GM18507 (cell line): Measurements from ENCODE around the gene TRERF1.

Source experiments
- DNase-seq: peaks from one replicate; pipeline ENCODE4 v3.0.0; 2011; ENCODE audit warnings: low read depth; ENCODE audit not compliant: insufficient read length; ENCODE audit errors: extremely low spot score
- FAIRE-seq: peaks from 2 replicates; lab custom pipeline; 2011; peaks lifted over from hg19 to GRCh38; lab: Jason Lieb, UNC

TRERF1 gene

DNA sequence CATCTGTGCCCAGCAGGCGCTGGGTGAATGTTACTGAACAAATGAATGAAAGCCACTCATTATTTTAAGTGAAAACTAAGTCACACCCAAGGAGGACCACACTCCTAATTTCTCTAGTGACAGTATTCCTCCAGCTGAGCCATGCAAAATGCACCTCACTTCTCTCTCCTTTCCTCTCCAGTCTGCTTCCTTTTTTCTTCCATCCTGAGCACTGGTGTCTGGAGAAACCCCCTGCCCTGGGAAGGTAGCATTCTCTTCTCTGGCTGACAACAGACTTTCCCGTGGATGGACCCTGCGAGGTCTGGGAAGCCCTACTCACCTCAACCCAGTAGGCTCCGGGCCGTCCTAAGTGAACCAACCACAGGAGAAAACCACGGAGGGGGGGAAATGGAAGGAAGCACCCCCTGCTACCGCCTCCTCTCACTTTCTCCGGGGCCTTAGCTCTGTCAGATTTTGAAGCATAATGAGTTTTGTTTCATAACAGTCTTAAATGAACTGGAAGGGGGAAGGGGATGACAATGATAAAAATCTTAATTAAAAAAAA is 22.6 kb downstream of the TRERF1 start:
- DNase-seq (no peak), FAIRE-seq (no peak)

DNA sequence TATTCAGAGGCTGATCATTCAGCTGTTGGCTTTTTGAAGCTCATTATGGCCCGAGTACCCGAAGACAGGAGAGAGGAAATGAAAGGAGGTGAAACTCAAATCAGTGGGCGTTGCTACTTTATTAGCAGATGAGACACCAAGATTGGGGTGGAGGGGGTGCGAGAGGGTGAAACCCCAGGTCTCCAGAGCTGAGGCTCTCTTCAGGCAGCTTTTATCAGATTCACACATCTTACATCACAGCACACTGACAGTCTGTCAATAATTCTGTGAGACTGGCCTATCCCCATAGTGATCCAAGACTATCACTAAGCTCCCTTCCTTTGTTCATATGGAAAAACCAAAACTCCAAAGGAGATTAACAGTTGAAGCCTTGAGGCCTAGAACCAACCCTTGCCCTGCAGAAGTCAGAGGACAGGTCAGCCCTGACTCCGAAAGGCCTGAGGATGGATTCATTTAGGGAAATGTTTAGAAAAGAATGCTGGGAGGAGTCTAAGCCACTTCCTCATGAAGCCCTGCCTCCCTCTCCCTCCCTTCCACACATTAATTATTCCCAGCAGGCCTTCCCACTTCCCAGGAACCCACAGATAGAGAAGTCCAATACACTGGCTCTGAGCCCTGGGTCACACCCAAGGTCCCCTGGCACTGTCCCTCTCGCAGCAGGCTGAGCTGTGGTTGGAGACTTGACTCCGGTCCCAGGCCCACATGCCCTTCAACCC is 23.2 kb downstream of the TRERF1 start:
- no peak for DNase-seq
- peak; percentile 68 for FAIRE-seq

DNA sequence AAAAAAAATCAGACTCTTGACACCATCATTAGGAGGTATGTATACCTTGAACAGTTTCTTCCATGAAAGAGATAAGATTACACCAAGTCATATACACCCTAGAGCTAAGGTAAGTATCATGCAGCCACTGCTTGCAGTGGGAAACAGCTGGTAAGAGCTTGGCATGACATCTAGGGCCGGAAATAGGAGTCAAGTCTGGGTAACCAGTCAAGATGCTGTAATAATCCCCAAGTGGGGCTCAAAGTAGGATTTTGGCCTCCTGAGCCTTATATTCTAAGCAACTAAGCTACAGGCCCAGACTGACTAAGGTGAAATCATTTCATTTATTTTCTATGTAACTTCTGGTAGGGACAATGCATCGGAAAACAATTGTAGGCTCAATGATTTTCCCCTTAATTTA is 23.9 kb downstream of the TRERF1 start:
- DNase-seq (no peak), FAIRE-seq (no peak)

DNA sequence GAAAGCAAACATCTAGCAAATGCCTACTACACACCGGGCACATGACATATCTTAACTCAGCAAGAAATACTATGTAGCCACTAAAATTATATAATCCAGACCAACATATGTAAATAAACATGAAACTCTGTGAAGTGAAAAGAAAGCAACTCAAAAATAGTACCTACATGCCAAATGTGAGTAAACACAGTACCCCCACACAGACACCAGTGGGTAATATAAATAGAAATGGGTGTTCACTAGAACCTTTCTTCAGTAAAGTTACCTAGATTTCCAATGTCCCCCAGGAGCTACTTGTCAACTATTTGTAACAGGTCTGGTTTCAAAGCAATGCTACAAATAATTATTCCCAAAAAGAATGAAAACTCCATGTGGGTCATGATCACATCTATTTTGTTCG is 25.5 kb downstream of the TRERF1 start:
- no peak for FAIRE-seq
- no peak for DNase-seq

DNA sequence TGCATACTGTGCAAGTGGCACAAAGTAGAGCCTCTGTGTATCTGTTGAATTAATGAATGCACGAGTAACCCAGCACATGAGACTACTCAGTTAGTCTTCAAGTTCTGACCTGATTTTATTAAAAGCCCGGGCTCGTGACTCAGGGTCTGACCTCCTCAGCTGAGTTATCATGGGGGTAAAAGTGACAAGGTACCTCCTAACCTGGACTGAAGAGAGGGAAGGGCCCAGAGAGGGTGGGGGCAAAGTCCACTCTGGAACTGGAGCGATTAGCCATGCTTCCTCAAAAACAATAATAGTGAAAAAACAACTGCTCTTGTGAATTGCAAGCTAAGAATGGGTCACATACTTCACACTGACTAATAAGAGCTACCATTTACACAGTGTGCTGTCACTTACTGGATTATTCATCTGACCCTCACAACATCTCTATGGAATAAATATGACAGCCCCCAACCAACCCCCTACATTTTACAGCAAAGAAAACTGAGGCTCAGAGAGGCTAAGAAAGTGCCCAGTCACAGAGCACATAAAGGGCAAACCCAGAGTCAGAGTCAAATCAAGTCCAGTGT is 26.7 kb downstream of the TRERF1 start:
- no peak for FAIRE-seq
- DNase-seq, result no peak

DNA sequence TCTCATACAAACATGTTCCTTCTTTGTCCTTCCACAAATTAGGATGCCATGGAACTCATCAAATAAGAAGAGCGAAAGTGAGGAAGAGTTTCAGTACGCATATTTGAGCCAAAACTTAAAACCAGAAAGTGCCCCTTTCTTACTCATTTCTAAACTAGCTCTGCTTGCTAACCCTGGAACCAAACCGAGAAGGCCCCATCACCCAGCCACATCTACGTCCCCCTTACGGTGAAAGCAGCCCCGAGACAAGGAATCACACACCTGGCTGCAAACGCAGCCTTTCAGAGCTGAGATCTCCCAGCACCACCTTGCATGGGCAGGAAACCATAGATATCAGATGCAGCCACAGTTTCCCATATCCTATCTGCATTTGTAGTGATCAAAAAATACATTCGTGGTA is 28.5 kb downstream of the TRERF1 start:
- DNase-seq (peak; percentile 29), FAIRE-seq (peak; percentile 73)

DNA sequence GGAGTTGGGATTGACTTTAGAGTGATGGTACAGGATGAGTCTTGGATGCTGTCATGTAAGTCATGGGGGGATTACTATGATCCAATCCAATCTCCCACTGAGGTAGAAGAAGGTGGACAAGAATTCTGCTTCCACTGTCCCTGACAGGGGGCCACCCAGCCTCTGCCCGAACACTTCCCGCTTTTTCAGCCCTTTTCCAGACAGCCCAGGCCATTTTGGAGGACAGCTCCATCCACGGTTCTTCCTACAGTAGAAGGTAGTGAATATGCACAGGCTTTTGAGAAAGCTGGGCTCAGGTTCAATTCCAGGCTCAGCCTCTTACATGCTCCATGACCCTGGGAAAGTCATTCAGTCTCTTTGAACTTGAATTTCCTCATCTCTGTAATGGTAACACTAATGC is 31.0 kb downstream of the TRERF1 start:
- no peak for DNase-seq
- FAIRE-seq, result no peak

DNA sequence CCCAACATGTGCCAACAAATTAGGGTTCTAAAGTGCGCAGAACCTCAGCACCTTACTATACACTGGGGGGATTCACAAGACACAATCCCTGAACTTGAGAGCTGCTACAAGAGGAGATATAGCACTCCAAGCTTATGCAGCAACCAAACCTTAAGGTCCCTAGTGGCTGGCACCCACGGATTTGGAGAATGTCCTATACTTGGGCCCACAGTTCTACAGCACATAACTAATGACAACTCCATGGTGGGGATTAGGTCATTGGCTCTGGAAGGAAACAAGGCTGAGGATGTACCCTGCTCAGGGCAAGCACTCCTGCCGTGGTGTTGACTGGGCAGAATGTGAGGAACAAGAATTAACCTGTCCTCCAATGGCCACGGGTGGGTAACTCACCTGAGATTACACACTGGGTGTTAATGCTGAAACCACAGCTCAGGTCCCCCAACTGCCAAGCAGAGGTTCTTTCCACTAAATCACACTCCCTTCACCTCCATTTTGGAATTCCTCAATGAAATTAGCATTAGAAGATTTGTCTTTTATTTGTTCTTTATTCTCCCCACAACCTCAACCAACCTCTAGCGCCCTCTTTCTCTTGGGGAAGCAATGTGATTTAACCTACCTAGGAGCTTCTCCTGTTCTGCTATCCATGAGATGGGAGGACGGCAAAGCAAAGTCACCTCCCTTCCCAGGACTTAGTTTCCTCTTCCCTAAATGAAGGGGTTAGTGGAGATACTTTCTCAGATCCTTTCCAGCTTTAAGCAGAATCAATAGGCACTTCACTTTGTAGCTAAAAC is 32.0 kb downstream of the TRERF1 start:
- DNase-seq, result no peak
- FAIRE-seq, result no peak

DNA sequence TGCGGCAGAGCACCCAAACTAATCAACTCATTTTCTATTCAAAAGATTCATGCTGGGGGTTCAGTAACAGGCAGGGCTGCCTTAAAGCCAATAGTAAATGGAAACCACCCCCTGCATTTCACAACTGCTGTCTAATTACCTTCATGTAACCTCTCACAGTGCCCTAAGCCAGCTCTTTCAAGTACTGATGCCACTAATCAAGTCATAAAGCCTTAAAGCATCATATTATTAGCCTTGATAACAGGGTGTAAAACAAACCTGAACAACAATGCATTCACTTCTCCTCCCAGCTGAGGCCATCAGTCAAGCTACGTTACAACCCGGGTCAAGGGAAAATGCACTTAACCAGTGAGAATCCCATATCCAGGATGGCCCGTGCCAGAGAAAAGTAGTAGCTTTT is 33.0 kb downstream of the TRERF1 start:
- no peak for FAIRE-seq
- DNase-seq, result no peak

DNA sequence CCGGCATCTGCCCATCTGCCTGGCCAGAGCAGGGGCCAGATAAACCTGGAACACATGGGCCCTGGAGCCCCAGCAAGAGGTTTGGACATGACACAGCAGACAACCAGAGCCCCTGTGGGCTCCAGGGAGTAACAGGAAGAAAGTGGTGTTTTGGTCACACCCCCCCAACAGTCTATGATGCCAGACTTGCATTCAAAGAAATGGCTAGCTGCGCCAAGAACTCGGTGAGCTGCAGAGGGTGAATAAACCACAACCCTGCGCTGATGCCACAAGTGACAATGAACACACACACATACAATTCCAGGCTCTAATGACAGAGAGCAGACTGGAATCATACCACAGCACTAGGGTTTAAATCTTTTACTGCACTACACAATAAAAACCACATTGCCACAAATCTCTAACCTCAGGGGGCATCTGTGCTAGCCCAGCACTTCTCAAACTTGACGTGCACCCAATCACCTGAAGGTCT is 34.0 kb downstream of the TRERF1 start:
- FAIRE-seq (no peak), DNase-seq (no peak)

DNA sequence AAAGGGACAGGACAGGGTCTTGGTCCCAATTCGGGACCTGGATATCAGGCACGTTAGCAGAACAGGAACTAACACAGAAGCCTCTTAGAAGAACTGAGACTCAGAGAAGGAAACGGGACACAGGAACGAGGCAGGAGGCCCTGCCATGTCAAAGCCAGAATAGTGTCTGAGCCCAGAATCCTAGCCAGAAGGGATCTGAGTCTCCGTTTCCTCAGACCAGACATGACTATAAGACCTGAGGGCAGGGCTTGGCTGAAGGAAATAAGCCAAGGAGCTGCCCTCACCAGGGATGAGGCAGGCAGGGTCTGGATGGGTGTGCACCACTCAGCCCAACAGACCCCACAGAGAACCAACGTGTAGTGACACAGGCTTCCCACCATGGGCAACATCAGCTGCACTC is 40.3 kb downstream of the TRERF1 start:
- FAIRE-seq (no peak), DNase-seq (no peak)

DNA sequence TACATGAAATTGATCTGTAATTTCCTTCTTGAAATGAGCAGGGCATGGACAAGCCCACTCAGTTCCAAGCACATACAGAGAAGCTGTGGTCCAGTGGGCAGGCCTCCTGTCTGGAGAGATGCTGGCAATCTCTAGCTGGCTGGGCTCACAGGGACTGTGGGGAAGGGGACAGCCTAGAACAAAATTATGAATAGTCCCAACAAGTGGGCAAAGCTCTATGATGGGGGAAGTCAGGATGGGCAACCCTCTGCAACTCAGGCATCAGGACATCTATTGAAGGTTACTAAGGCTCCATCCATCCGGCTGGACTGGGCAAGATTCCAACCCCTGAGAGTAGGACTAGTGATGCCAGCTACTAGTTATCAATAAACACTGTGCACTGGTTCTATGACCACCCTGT is 40.9 kb downstream of the TRERF1 start:
- no peak for FAIRE-seq
- DNase-seq, result no peak

DNA sequence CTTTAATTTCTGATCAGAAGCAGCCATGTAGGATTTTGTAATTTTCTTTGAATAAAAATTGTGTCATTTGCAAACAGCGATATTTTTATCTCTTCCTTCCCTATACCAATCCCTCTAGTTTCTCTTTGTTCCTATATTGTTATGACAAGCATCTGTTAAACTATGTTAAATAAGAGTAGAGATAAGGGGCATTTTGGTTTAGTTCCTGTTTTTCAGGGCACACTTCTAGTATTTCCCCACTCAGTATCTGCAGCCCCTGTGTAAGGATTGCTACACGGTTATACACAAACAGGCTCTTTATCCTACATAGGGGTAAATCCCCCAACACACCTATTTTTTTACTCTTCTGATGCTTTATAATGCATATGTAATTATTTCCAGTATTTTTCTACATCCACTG is 42.1 kb downstream of the TRERF1 start:
- no peak for DNase-seq
- no peak for FAIRE-seq

DNA sequence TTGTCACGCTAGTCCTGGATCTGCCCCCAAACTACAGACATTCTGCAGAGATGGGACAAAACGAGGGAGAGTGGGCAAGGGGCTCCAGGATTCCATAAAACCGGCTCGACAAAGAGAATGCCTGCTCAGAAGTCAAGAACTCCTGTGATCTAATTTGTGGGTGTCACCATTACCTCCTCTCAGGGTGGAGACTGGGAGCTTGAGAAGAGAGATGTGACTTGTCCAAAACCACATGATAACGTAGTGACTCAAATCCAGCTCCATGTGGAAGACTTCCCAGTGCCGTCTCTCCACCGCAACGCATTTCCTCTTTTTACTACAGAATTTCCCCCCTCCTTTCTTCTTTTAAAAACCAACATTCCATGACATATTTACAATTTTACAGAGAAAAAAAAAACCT is 44.3 kb downstream of the TRERF1 start:
- DNase-seq (no peak), FAIRE-seq (no peak)

DNA sequence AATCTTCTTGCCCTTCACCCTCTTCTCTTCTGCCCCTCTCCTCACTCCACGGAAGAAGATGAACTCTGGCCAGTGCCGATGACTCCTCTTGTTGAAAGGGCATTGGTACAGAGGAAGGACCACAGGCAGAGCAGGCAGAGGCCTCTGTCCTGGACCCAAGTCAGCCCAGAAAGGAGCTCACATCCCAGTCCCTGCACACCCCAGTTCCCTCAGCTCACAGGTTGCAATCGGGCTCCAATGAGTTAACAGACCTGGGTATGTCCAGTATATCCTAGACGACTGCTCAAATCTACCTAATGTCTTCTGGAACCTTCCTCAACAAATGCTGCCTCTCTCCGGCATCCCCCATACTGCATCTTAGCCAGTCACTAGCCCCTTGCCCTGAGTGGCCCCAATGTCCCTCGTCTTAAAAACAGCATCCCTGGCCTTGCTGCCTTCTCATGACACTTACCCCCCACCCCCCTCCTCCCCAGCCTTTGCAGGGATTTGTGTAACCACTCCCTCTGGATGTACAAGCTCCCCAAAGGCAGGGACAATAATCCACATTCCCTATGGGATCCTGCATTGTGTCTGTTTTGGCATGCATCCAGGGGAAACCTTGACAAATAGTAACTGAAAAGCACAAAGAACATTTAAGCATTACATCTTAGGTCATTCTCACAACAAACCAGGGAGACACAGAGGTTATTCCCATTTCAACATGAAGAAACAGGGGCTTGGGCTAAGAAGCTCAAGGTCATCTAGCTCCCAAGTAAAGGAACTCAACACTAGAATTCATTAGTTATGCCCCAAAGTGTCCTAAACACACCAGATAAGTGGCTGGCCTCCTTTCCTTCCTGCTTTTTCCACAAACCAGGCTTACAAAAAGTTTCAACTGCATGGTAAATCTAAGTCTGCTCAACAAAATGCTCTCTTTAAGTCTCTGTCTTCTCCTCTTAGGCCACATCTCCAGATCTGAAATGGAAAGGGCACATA is 45.1 kb downstream of the TRERF1 start:
- DNase-seq (no peak), FAIRE-seq (no peak)

DNA sequence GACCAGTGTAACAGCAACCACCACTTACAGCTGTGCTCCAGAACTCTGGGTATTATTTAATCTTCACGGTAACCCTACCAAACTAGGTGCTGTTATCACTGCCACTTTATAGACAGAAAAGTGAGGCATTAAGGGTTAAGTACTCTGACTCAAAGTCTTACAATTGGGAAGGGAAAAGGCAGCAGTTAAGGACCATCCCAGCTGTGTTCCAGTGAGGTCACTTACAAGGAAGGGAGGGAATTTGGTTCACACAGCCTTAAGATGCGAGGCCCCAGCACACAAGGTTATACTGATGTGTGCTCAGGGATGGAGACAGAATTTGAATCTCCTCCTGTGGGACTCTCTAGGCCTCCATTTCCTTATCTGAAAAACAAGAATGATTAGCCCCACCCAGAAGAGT is 46.7 kb downstream of the TRERF1 start:
- FAIRE-seq, result no peak
- no peak for DNase-seq

DNA sequence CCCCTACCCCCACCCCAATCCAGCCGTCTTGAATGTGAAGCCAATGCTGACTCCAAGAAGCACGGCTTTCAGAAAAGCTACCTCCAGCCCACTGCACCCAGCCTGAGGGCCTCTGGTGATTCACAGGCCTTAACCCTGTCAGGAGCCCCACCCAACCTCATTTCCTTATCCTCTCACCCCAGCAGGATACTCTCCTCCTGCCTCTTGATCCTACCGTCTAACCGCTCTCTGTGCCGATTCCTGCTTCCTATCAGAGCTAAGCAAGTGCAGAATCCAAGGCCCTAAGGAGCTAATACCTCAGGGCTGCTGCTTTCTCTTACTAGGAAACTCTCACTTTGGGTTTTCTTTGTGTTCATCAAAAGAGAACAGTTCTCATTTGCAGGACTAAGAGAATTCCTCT is 47.2 kb downstream of the TRERF1 start:
- no peak for DNase-seq
- FAIRE-seq, result no peak

DNA sequence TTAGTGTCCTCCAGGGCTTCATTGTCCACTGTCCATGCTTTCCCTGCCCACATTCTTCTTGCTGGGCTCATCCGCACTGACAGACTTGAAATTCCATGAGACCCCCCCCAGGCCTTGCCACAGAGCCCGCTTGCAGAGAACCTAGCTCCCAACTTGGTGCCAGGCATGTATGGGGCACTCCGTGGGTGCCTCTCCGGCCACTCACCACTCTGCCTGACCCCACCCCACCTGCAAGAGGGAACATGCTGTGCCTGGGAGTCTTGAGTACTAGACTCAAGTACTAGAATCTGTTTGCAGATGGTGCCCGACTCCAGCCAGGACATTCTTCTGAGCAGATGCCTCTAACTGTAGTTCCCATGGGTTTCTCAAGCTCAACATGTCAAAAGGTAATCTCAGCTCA is 47.9 kb downstream of the TRERF1 start:
- FAIRE-seq (no peak), DNase-seq (no peak)

DNA sequence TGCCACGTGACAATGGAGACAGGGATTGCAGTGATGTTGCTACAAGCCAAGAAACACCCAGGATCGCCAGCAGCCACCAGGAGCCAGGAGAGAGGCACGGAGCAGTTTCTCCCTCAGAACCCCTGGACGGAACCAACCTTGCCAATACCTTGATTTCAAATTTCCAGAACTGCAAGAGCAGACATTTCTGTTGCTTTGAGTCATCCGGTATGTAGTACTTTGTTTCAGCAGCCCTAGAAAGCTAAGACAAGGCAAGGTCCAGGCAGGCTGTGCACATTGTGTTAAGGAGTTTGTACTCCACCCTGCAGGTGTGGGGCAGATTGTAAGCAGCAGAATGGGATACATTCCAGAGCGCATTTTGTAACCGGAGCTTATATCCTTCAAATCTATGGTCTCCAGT is 48.3 kb downstream of the TRERF1 start:
- DNase-seq (no peak), FAIRE-seq (no peak)
